Psoas muscle (tissue), 8 donors: ENCODE results near the gene PPP4R4. TPM values are rescaled to one million over a fixed set of nuclear protein-coding genes. Genes with fewer than 3 reads are reported as not detected.
A peak's percentile ranks its signal among the peaks of the same experiment; 100 is the strongest.

Experiments
- ATAC-seq, 4 donors: fragments of 200-7000 bp; cut with Tn5 transposase; one replicate each; pipeline ENCODE4 v1.9.1; 2020; ENCODE audit warnings: moderate library complexity in 3 of 4, mild to moderate bottlenecking in 2 of 4
- DNase-seq, 2 donors: peaks; one replicate each; pipeline ENCODE4 v3.0.0-alpha.2; 2020
- H3K27ac ChIP-seq: fragments of 200-600 bp; one replicate; pipeline ENCODE4 v1.8.0; 2022
- H3K27me3 ChIP-seq, 3 donors: fragments of 200-600 bp in 1 of 3; one replicate each; pipeline versions ENCODE4 v1.6.1 to v1.8.0; 2013 to 2022; ENCODE audit warnings: low read length in 2 of 3, mild to moderate bottlenecking in 2 of 3, moderate library complexity in 1 of 3; ENCODE audit not compliant: insufficient read depth in 3 of 3
- H3K36me3 ChIP-seq, 2 donors: fragments of 200-600 bp in 1 of 2; one replicate each; pipeline versions ENCODE4 v1.6.1 to v1.8.0; 2013 to 2022; ENCODE audit warnings: low read depth in 1 of 2, mild to moderate bottlenecking in 1 of 2, moderate library complexity in 1 of 2; ENCODE audit not compliant: insufficient read depth in 1 of 2
- H3K4me1 ChIP-seq: fragments of 200-600 bp; one replicate; pipeline ENCODE4 v1.8.0; 2022
- H3K4me3 ChIP-seq: fragments of 200-600 bp; one replicate; pipeline ENCODE4 v1.8.0; 2022; ENCODE audit warnings: mild to moderate bottlenecking
- H3K9me3 ChIP-seq: fragments of 200-600 bp; one replicate; pipeline ENCODE4 v1.8.0; 2022
- CTCF ChIP-seq: fragments of 200-600 bp; IDR thresholded peaks from one replicate; pipeline ENCODE4 v1.8.0; 2022; ENCODE audit warnings: antibody characterized with exemption
- WGBS, 3 donors: extraction: QIAGEN DNeasy Blood & Tissue Kit; methylation state at CpG; one replicate each; pipeline versions ENCODE4 v1.1.6 to v1.1.7; 2013; 5-methylcytosine and 5-hydroxymethylcytosine counted together
- intact Hi-C, 2 donors: fragments of 100-400 bp; cut with DNase I; formaldehyde crosslinking; loops; one replicate each; pipeline versions ENCODE4 v1.11.0 to v1.14.2; 2022
- long read RNA-seq, 2 donors: library from polyadenylated mRNA; unstranded; transcript quantifications; one replicate each; pipeline ENCODE4 v2.0.0, GENCODE V29; 2021
- polyA plus RNA-seq, 3 donors: library from polyadenylated mRNA; stranded (reverse); fragments of 200-250 nt; gene quantifications; one replicate each; pipeline ENCODE4 v1.2.3, GENCODE V29; 2013
- total RNA-seq, 4 donors: library from RNA; stranded (reverse); fragmentation: NEBNext Ultra II Directional in 2 of 4; extraction: Animal tissue kit (Norgen Biotek cat#: 25700) in 2 of 4; gene quantifications; one replicate each; pipeline versions ENCODE4 v1.2.1 to v1.2.4, GENCODE V29; 2021 to 2023
- donor health status: healthy with polysubstance abuse.
- donor health status: DM: no; HTN: no; CAD: no; lungs with moderate emphysema.
- donor health status: Bipolar disorder and iron deficiency.
- donor health status: healthy.
- donor health status: DM: yes; HTN: yes; CAD: no.
- donor health status: DM: no; HTN: no; CAD: no.
- donor health status: DM: no; HTN: no; CAD: no.
- donor health status: DM: yes; HTN: yes; CAD: no.

PPP4R4 gene
- under 1 TPM in 3 of 4 donors, not detected in 1; 0.13 to 0.73 (median 0.49) TPM for total RNA-seq
- under 1 TPM; 0.01 to 0.25 (median 0.09) TPM for polyA plus RNA-seq
- long read RNA-seq, donor 1: 0 reads
- long read RNA-seq, donor 2, partial matches to known transcripts: 0 of 1 reads
- long read RNA-seq, donor 2, other reads (novel, unspliced or antisense): 1 of 1 reads

GRCh38 chr14:94173885-94174603 is at the start of gene PPP4R4:
Gene PPP4R4, plus strand, starts transcription at chr14:94174322. Its CDS starts 144 bp downstream, at chr14:94174466.
- WGBS, 3 donors: 0 to 2% (median 1%) methylated on average over 7 to 76 of the region's 84 CpGs
- H3K4me3 ChIP-seq: peak within 1 kb of the TSS; percentile 80
- DNase-seq: peak; percentile 80 to 87
- intact Hi-C loops: loop anchor here in 1 of 2 donors (2.0 kb wide), 1 partner anchor 39 kb away; no protein-coding TSS in a partner anchor
- no peaks in the 10 kb centered on the region for H3K36me3 ChIP-seq
- H3K27ac ChIP-seq: peak within 1 kb of the TSS; percentile 67
- TF ChIP-seq CTCF: no peak
- H3K9me3 ChIP-seq: no peaks in the 10 kb centered on the region
- H3K27me3 ChIP-seq: peaks cover 0 to 36% (median 3%) of the 10 kb centered on the region in 3 donors
- peak; percentile 82 to 92 (median 86) for ATAC-seq
- peaks cover 20% of the 10 kb centered on the region for H3K4me1 ChIP-seq

GRCh38 chr14:94124582-94125377 is 49.3 kb upstream of the PPP4R4 start:
- peaks cover 0 to 6% (median 0%) of the 10 kb centered on the region in 3 donors for H3K27me3 ChIP-seq
- intact Hi-C loops: no loop called here
- H3K36me3 ChIP-seq: no peaks in the 10 kb centered on the region
- H3K27ac ChIP-seq: no peak overlapping the region
- no peak for TF ChIP-seq CTCF
- 76 to 89% (median 86%) methylated on average over 9 of the region's 9 CpGs for WGBS, 3 donors
- ATAC-seq (no peak), DNase-seq (no peak)
- no peaks in the 10 kb centered on the region for H3K9me3 ChIP-seq
- H3K4me1 ChIP-seq: no peaks in the 10 kb centered on the region
- no peak overlapping the region for H3K4me3 ChIP-seq

GRCh38 chr14:94125659-94126418 is 48.3 kb upstream of the PPP4R4 start:
- WGBS, 3 donors: 89 to 90% (median 89%) methylated on average over 6 of the region's 6 CpGs
- DNase-seq (no peak), ATAC-seq (no peak)
- H3K27me3 ChIP-seq: no peaks in the 10 kb centered on the region
- H3K4me3 ChIP-seq: no peak overlapping the region
- no peak overlapping the region for H3K27ac ChIP-seq
- no peaks in the 10 kb centered on the region for H3K36me3 ChIP-seq
- H3K9me3 ChIP-seq: no peaks in the 10 kb centered on the region
- intact Hi-C loops: no loop called here
- no peak for TF ChIP-seq CTCF
- no peaks in the 10 kb centered on the region for H3K4me1 ChIP-seq

GRCh38 chr14:94126419-94126677 is 47.8 kb upstream of the PPP4R4 start:
- Histone ChIP-seq H3K27me3 (no peaks in the 10 kb centered on the region), H3K27ac (no peak overlapping the region), H3K4me3 (no peak overlapping the region), H3K36me3 (no peaks in the 10 kb centered on the region), H3K4me1 (no peaks in the 10 kb centered on the region), H3K9me3 (no peaks in the 10 kb centered on the region)
- intact Hi-C loops: no loop called here
- DNase-seq: no peak
- no peak for TF ChIP-seq CTCF
- WGBS, 3 donors: 70 to 82% (median 79%) methylated on average over 1 of the region's 1 CpG
- ATAC-seq: no peak
